ENCODE measurements around the gene STK40.

DNA sequence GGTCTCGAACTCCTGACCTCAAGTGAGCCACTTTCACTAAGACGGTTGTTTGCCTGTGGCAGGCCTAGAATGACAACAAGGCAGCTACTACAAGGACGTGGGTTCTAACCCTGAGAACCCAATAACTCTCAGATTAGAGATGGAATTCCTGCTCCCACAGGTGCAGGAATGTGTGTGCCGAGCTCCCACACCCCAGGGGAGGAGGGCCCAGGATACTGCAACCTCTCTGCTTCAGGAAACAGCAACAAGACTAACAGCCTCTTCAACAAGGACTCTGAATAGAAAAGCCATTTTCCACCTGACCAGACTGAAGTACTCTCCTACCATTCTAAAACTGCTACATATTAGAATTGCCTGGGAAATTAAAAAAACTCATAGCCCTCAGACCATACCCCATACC, 7.1 kb upstream of the STK40 start:
- TF ChIP-seq CTCF (IDR thresholded peaks at IDR 0.05; ENCODE audit: borderline replicate concordance, extremely low read depth, low read length, poor library complexity, severe bottlenecking) (no peak), EZH2 (IDR thresholded peaks at IDR 0.05; ENCODE audit: borderline replicate concordance, low read depth, low read length, severe bottlenecking) (no peak)
